Heart left ventricle (tissue), 13 donors: ENCODE data around the gene PGF.

Experiments
- CTCF ChIP-seq, 12 donors: fragments of 200-600 bp; sonication (generic) in 4 of 12; IDR thresholded peaks; one replicate each; pipeline versions ENCODE4 v1.5.0 to v1.8.0; 2018 to 2022; ENCODE audit warnings: antibody characterized with exemption in 12 of 12, mild to moderate bottlenecking in 5 of 12
- POLR2A ChIP-seq, 2 donors: fragments of 450-650 bp; IDR thresholded peaks; one replicate each; pipeline ENCODE4 v1.6.1; 2017; ENCODE audit warnings: antibody characterized with exemption in 2 of 2, mild to moderate bottlenecking in 2 of 2, moderate library complexity in 2 of 2
- donor health status: ischemic (EF 13 %, LVEDD 7.1; RV severe dilation, severe dysfunction).
- donor health status: DM: no; HTN: yes; CAD: no.
- donor health status: DM: no; HTN: no; CAD: no.
- donor health status: ischemic (EF 25% LVEDD 6.9; RV normal size, moderate dysfunction).
- donor health status: ischemic (EF 25% LVEDD 5.7; RV mildly dilated, moderate dysfunction).
- donor health status: ischemic (EF 35%, LVEDD 5.7; RV mildly dilated, moderate dysfunction).
- donor health status: nonischemic (EF 11% LVEDD 7.7; RV severe dilation, severe dysfunction).
- donor health status: DM: yes; HTN: yes; CAD: no.
- donor health status: PGD.
- donor health status: ischemic (EF 29% LVEDD 5.4; RV normal size, mild dysfunction).
- donor health status: nonischemic (EF 23%, LVEDD 6.1; RV moderate dilation, normal function).

- no peak for TF ChIP-seq CTCF (IDR thresholded peaks at IDR 0.05)
- no peak for TF ChIP-seq POLR2A (IDR thresholded peaks at IDR 0.05)
Measured at GRCh38 chr14:74921053-74921620, 34.3 kb downstream of the PGF start.
